BLaER1 treated with 17β-estradiol and CSF1 and Interleukin-3, amounts not matched to agents 10 nM and 100 nM (cell line): ENCODE results near the gene NOSIP.
A peak's percentile ranks its signal among the peaks of the same experiment; 100 is the strongest.

Source experiments
- H3K27ac ChIP-seq, 11 experiments: shearing (Covaris generic); formaldehyde crosslinking; 2 replicates each; pipeline ENCODE4 v1.8.1; 2022
- H3K27me3 ChIP-seq, 11 experiments: shearing (Covaris generic); formaldehyde crosslinking; 2 replicates each; pipeline ENCODE4 v1.8.1; 2022
- H3K36me3 ChIP-seq, 11 experiments: shearing (Covaris generic); formaldehyde crosslinking; 2 replicates each; pipeline ENCODE4 v1.8.1; 2022
- H3K4me1 ChIP-seq, 10 experiments: shearing (Covaris generic); formaldehyde crosslinking; 2 replicates each; pipeline ENCODE4 v1.8.1; 2022
- H3K4me2 ChIP-seq, 11 experiments: shearing (Covaris generic); formaldehyde crosslinking; 2 replicates each; pipeline ENCODE4 v1.8.1; 2022
- H3K4me3 ChIP-seq, 10 experiments: shearing (Covaris generic); formaldehyde crosslinking; 2 replicates each; pipeline ENCODE4 v1.8.1; 2022
- H3K9ac ChIP-seq, 11 experiments: shearing (Covaris generic); formaldehyde crosslinking; 2 replicates each; pipeline ENCODE4 v1.8.1; 2022
- H3K9me3 ChIP-seq, 11 experiments: shearing (Covaris generic); formaldehyde crosslinking; replicated peaks in 1 of 11; 2 replicates each; pipeline ENCODE4 v1.8.1; 2022
- H4K20me1 ChIP-seq, 11 experiments: shearing (Covaris generic); formaldehyde crosslinking; 2 replicates each; pipeline ENCODE4 v1.8.1; 2022
- Cebpa-rat ChIP-seq, 11 experiments: shearing (Covaris generic); IDR thresholded peaks; 2 replicates each; pipeline ENCODE4 v1.8.1; 2022

NOSIP gene

DNA sequence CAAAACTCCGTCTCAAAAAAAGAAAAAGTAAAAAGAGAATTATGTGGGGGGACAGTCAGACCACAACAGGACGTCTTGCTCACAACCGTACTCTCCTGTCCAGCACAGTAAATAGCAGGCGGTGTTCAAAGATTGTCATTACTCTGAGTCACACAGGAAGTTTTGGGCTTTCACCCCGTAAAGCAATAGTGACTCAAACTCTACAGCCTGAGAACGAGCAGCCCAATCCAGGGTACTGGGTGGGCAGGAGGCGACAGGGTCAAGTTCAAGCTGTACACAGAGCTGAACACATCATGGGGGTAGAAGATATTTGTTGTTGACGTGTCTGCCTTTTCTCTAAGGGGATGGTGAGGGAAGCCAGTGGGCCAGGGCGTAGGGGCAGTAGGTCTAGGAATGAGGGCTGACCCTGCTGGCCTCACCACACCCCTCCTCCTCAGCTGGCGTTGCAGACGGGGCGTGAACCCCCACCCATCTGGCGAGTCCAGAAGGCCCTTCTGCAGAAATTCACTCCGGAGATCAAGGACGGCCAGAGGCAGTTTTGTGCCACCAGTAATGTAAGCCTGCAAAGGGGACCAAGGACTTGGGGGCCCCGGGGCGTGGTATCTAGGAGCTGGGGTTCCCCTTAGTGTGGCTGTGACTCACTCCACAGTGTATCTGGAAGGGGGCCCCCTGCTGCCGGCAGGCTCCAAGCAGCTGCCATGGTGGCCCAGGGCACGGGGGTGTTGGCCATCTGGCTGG, 33.9 kb upstream of the NOSIP start:
- H4K20me1 ChIP-seq = peaks cover 36 to 80% (median 51%) of the 10 kb centered on the region in 11 experiments
- H3K36me3 ChIP-seq = peaks cover 69 to 99% (median 92%) of the 10 kb centered on the region in 11 experiments
- H3K9ac ChIP-seq = peak overlapping the region in 5 of 11 experiments; percentile 26 to 62 (median 60); a peak in 8 of 22 replicates
- H3K4me1 ChIP-seq = peaks cover 0 to 47% (median 22%) of the 10 kb centered on the region in 10 experiments; a peak in 12 of 20 replicates
- peak overlapping the region in 7 of 11 experiments; percentile 13 to 80 (median 52); a peak in 10 of 22 replicates for H3K27ac ChIP-seq
- peak overlapping the region in 5 of 11 experiments; percentile 45 to 82 (median 62); a peak in 11 of 22 replicates for H3K4me2 ChIP-seq
- no peaks in the 10 kb centered on the region for H3K27me3 ChIP-seq
- no peak for TF ChIP-seq Cebpa-rat (IDR thresholded peaks at IDR 0.05)
- no peak overlapping the region for H3K4me3 ChIP-seq
- peaks cover 0 to 14% (median 8%) of the 10 kb centered on the region in 11 experiments; a peak in 11 of 22 replicates for H3K9me3 ChIP-seq

DNA sequence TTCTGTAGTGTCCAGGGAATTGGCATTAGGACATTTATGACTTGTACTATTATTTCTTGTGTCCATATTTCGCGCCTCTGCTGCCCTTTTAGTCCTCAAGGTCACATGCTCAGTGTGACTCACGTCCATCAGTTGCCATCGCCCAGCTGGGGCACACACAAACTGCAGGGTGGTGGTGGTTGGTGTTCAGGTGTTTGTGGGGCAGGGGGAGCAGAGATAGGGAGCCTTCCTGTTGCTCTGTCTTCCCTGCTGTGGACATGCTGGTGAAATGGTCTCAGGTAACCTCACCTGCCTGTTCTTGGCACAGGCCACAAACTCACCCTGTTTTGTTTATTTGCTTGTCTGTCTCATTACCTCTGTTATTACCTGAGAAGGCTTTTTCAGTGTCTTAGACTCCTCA, 33.0 kb upstream of the NOSIP start:
- Histone ChIP-seq H3K9me3 (peaks cover 0 to 14% (median 8%) of the 10 kb centered on the region in 11 experiments; a peak in 11 of 22 replicates), H4K20me1 (peaks cover 40 to 82% (median 60%) of the 10 kb centered on the region in 11 experiments), H3K27ac (peak overlapping the region in 5 of 11 experiments; percentile 14 to 80 (median 54); a peak in 8 of 22 replicates), H3K4me3 (no peak overlapping the region; a peak in 1 of 20 replicates), H3K4me1 (peaks cover 0 to 47% (median 22%) of the 10 kb centered on the region in 10 experiments; a peak in 12 of 20 replicates), H3K27me3 (no peaks in the 10 kb centered on the region), H3K4me2 (peak overlapping the region in 5 of 11 experiments; percentile 45 to 82 (median 62); a peak in 9 of 22 replicates), H3K9ac (peak overlapping the region in 4 of 11 experiments; percentile 57 to 62 (median 60); a peak in 8 of 22 replicates), H3K36me3 (peaks cover 70 to 99% (median 92%) of the 10 kb centered on the region in 11 experiments)
- no peak for TF ChIP-seq Cebpa-rat (IDR thresholded peaks at IDR 0.05)

DNA sequence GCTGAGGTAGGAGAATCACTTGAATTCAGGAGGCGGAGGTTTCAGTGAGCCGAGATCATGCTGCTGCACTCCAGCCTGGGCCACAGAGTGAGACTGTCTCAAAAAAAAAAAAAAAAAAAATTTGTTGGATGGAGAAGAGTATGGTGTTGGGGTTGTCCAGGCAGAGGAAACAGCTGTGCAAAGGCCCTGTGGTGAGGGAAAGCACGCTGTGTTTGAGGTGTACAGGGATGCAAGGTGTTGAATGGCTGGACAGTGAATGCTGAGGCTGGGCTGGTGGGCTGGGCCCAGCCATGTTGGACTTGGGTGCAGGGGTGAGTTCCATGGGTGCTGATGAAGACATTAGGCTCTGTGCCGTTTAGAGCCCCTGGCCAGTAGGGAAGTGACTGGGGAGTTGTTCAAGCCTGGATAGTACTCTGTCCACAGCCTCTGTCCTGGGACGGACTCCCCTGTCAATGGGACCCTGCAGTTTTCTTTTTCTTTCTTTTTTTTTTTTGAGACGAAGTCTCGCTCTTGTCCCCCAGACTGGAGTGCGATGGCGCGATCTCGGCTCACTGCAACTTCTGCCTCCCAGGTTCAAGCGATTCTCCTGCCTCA, 29.2 kb upstream of the NOSIP start:
- Histone ChIP-seq H3K4me3 (no peak overlapping the region), H3K9me3 (no peaks in the 10 kb centered on the region), H3K9ac (no peak overlapping the region), H4K20me1 (peaks cover 65 to 98% (median 89%) of the 10 kb centered on the region in 11 experiments), H3K4me1 (peaks cover 0 to 50% (median 21%) of the 10 kb centered on the region in 10 experiments; a peak in 12 of 20 replicates), H3K27ac (no peak overlapping the region), H3K4me2 (no peak overlapping the region), H3K36me3 (peaks cover 68 to 99% (median 92%) of the 10 kb centered on the region in 11 experiments), H3K27me3 (no peaks in the 10 kb centered on the region)
- no peak for TF ChIP-seq Cebpa-rat (IDR thresholded peaks at IDR 0.05)

DNA sequence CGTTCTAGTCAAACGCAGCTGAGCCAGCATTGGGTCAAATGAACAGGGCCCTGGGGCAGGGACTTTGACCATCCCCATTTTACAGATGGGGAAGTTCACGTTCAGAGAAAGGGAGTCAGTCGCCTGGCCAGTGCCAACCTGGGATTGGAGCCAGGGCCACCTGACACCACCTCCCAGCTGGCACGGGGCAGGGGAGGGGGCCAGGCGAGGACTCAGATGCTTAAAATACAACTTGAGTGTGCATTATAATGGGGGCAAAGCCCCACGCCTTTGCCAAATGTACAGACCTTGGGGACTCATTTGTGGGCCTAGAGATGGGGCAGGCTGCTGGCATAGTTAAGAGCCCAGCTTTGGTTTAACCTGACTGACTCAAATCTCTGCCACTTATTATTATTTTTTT, 25.2 kb upstream of the NOSIP start:
- H4K20me1 ChIP-seq = peaks cover 61 to 100% (median 87%) of the 10 kb centered on the region in 11 experiments
- peak overlapping the region in 2 of 11 experiments; percentile 43 to 60; a peak in 2 of 22 replicates for H3K9ac ChIP-seq
- H3K27ac ChIP-seq = peak overlapping the region in 1 of 11 experiments; percentile 13; a peak in 1 of 22 replicates
- peak overlapping the region in 2 of 11 experiments; percentile 5 to 19; a peak in 1 of 22 replicates for H3K4me2 ChIP-seq
- H3K27me3 ChIP-seq = no peaks in the 10 kb centered on the region
- no peak for TF ChIP-seq Cebpa-rat (IDR thresholded peaks at IDR 0.05)
- peaks cover 93 to 100% (median 100%) of the 10 kb centered on the region in 11 experiments for H3K36me3 ChIP-seq
- H3K4me1 ChIP-seq = peaks cover 0 to 11% (median 0%) of the 10 kb centered on the region in 10 experiments; a peak in 4 of 20 replicates
- no peak overlapping the region for H3K4me3 ChIP-seq
- H3K9me3 ChIP-seq = no peaks in the 10 kb centered on the region

- Histone ChIP-seq H3K4me1 (peaks cover 0 to 11% (median 0%) of the 10 kb centered on the region in 10 experiments; a peak in 4 of 20 replicates), H3K27me3 (no peaks in the 10 kb centered on the region), H3K27ac (no peak overlapping the region), H3K9ac (no peak overlapping the region), H3K36me3 (peaks cover 96 to 100% (median 100%) of the 10 kb centered on the region in 11 experiments), H3K4me2 (no peak overlapping the region), H4K20me1 (peaks cover 59 to 100% (median 89%) of the 10 kb centered on the region in 11 experiments; a peak in 21 of 22 replicates), H3K4me3 (no peak overlapping the region), H3K9me3 (no peaks in the 10 kb centered on the region)
- no peak for TF ChIP-seq Cebpa-rat (IDR thresholded peaks at IDR 0.05)
Observed at GRCh38 chr19:49602806-49603205, 22.4 kb upstream of the NOSIP start.

DNA sequence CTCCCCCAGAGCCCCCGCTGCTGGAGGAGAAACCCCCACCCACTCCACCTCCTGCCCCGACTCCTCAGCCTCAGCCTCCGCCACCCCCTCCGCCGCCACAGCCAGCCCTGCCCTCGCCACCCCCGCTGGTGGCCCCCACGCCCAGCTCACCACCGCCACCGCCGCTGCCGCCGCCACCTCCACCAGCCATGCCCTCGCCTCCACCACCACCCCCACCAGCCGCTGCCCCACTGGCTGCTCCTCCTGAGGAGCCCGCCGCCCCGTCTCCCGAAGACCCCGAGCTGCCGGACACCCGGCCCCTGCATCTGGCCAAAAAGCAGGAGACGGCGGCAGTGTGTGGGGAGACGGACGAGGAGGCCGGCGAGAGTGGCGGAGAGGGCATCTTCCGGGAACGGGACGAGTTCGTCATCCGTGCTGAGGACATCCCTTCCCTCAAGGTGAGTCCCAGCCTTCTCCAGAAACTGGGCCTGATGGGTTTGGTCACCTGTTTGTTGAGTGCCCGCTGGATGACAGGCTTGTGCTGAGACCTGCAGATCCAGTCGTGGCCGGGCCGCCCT, 21.2 kb upstream of the NOSIP start:
- no peak overlapping the region for H3K9ac ChIP-seq
- H4K20me1 ChIP-seq = peaks cover 53 to 100% (median 89%) of the 10 kb centered on the region in 11 experiments; a peak in 21 of 22 replicates

DNA sequence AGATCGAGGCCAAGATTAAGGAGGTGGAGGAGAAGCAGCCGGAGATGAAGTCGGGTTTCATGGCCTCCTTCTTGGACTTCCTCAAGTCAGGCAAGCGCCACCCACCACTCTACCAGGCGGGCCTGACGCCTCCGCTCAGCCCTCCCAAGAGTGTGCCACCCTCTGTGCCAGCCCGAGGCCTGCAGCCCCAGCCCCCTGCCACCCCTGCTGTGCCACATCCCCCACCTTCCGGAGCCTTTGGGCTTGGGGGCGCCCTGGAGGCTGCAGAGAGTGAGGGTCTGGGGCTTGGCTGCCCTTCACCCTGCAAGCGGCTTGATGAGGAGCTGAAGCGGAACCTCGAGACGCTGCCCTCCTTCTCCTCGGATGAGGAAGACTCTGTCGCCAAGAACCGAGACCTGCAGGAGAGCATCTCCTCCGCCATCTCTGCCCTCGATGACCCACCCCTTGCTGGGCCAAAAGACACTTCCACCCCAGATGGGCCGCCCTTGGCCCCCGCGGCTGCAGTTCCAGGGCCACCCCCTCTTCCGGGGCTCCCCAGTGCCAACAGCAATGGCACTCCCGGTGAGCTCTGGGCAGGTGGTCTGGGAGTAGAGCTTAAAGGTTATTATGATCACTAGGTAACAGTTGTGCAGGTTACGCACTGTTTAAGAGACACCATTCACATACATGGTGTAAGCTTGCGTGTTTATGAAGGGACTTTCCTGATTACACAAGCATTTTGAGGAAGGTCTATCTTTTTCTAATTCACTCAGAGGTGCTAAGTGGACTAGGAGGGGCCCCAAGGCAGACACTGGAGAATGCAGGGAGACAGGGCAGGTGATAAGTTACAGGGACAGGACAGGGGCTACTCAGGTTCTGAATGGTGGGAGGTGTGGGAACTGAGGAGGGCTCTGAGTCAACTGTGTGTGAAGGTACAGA, 19.3 kb upstream of the NOSIP start:
- H3K36me3 ChIP-seq = peaks cover 90 to 98% (median 95%) of the 10 kb centered on the region in 11 experiments
- no peak overlapping the region for H3K4me2 ChIP-seq
- H3K27ac ChIP-seq = no peak overlapping the region
- H3K9me3 ChIP-seq = no peaks in the 10 kb centered on the region
- H4K20me1 ChIP-seq = peaks cover 43 to 100% (median 84%) of the 10 kb centered on the region in 11 experiments; a peak in 21 of 22 replicates
- H3K4me1 ChIP-seq = no peaks in the 10 kb centered on the region; a peak in 1 of 20 replicates
- H3K27me3 ChIP-seq = no peaks in the 10 kb centered on the region
- H3K9ac ChIP-seq = peak overlapping the region in 2 of 11 experiments; percentile 18 to 23; a peak in 3 of 22 replicates
- no peak overlapping the region for H3K4me3 ChIP-seq
- TF ChIP-seq Cebpa-rat (IDR thresholded peaks at IDR 0.05) = no peak

More for the DNA sequence above, 21.2 kb upstream of the NOSIP start:
- Histone ChIP-seq H3K4me2 (no peak overlapping the region), H3K36me3 (peaks cover 95 to 100% (median 100%) of the 10 kb centered on the region in 11 experiments), H3K9me3 (no peaks in the 10 kb centered on the region), H3K27me3 (no peaks in the 10 kb centered on the region), H3K4me1 (peaks cover 0 to 11% (median 0%) of the 10 kb centered on the region in 10 experiments; a peak in 4 of 20 replicates), H3K27ac (no peak overlapping the region), H3K4me3 (no peak overlapping the region)
- TF ChIP-seq Cebpa-rat (IDR thresholded peaks at IDR 0.05) = no peak

DNA sequence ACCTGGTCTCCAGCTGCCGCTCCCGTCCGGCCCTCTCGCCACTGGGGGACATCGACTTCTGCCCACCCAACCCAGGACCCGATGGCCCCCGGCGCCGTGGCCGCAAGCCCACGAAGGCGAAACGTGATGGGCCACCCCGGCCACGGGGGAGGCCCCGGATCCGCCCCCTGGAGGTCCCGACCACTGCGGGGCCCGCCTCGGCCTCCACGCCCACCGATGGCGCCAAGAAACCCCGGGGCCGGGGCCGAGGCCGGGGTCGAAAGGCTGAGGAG, 17.3 kb upstream of the NOSIP start:
- Histone ChIP-seq H3K9me3 (no peaks in the 10 kb centered on the region), H3K27me3 (no peaks in the 10 kb centered on the region), H3K27ac (no peak overlapping the region), H3K4me1 (peaks cover 7 to 15% (median 10%) of the 10 kb centered on the region in 10 experiments; a peak in 19 of 20 replicates), H3K4me3 (no peak overlapping the region), H3K4me2 (no peak overlapping the region), H3K36me3 (peaks cover 81 to 89% (median 86%) of the 10 kb centered on the region in 11 experiments), H3K9ac (no peak overlapping the region), H4K20me1 (peaks cover 37 to 97% (median 81%) of the 10 kb centered on the region in 11 experiments; a peak in 21 of 22 replicates)
- no peak for TF ChIP-seq Cebpa-rat (IDR thresholded peaks at IDR 0.05)
